Measurements from ENCODE around the gene CTDSPL.

The CTDSPL gene

GRCh38 chr3:37902674-37903073 lies 41.0 kb downstream of the CTDSPL start:
- Histone ChIP-seq H3K36me3 (ENCODE audit: control insufficient read depth, insufficient read depth, low read length) (no peaks in the 10 kb centered on the region), H3K27me3 (ENCODE audit: insufficient read depth, low read length, poor library complexity) (no peaks in the 10 kb centered on the region), H4K8ac (ENCODE audit: low read depth, low read length) (no peak overlapping the region), H3K79me1 (ENCODE audit: low read length) (peaks cover 2% of the 10 kb centered on the region), H3K4me1 (ENCODE audit: control insufficient read depth, low read depth, low read length) (peaks cover 6% of the 10 kb centered on the region), H3K23ac (ENCODE audit: low read length) (no peak overlapping the region), H3K56ac (ENCODE audit: low read length) (no peak overlapping the region), H3K9ac (ENCODE audit: low read length) (no peak overlapping the region), H2BK15ac (replicated peaks; ENCODE audit: low read depth) (no peak overlapping the region), H4K5ac (ENCODE audit: low read length) (no peak overlapping the region), H2AK5ac (ENCODE audit: low read length) (no peak overlapping the region), H3K4me2 (ENCODE audit: low read length) (no peak overlapping the region), H3K18ac (ENCODE audit: low read length) (no peak overlapping the region), H2BK5ac (ENCODE audit: low read length) (no peak overlapping the region), H3K27ac (ENCODE audit: low read depth, low read length) (no peak overlapping the region), H3K4ac (ENCODE audit: low read depth, low read length) (no peak overlapping the region), H2BK120ac (ENCODE audit: low read depth, low read length) (no peak overlapping the region), H3K79me2 (ENCODE audit: control insufficient read depth, insufficient read depth, low read length) (no peaks in the 10 kb centered on the region), H3K4me3 (ENCODE audit: low read length) (no peak overlapping the region)
- no peak for DNase-seq
- WGBS (ENCODE audit: extremely low coverage, insufficient coverage, low lambda C conversion rate) = no CpG with 5 or more reads among the region's 4 CpGs

GRCh38 chr3:37903320-37903719 lies 41.6 kb downstream of the CTDSPL start:
- Histone ChIP-seq H4K5ac (ENCODE audit: low read length) (no peak overlapping the region), H3K4me3 (ENCODE audit: low read length) (no peak overlapping the region), H3K27me3 (ENCODE audit: insufficient read depth, low read length, poor library complexity) (no peaks in the 10 kb centered on the region), H2AK5ac (ENCODE audit: low read length) (no peak overlapping the region), H3K27ac (ENCODE audit: low read depth, low read length) (no peak overlapping the region), H3K36me3 (ENCODE audit: control insufficient read depth, insufficient read depth, low read length) (no peaks in the 10 kb centered on the region), H3K79me1 (ENCODE audit: low read length) (peaks cover 2% of the 10 kb centered on the region), H2BK5ac (ENCODE audit: low read length) (no peak overlapping the region), H3K56ac (ENCODE audit: low read length) (no peak overlapping the region), H4K8ac (ENCODE audit: low read depth, low read length) (no peak overlapping the region), H3K4me2 (ENCODE audit: low read length) (no peak overlapping the region), H2BK120ac (ENCODE audit: low read depth, low read length) (no peak overlapping the region), H3K23ac (ENCODE audit: low read length) (no peak overlapping the region), H3K9ac (ENCODE audit: low read length) (no peak overlapping the region), H3K18ac (ENCODE audit: low read length) (no peak overlapping the region), H3K4ac (ENCODE audit: low read depth, low read length) (no peak overlapping the region), H3K4me1 (ENCODE audit: control insufficient read depth, low read depth, low read length) (peaks cover 6% of the 10 kb centered on the region), H3K79me2 (ENCODE audit: control insufficient read depth, insufficient read depth, low read length) (no peaks in the 10 kb centered on the region), H2BK15ac (replicated peaks; ENCODE audit: low read depth) (no peak overlapping the region)
- WGBS (ENCODE audit: extremely low coverage, insufficient coverage, low lambda C conversion rate) = no CpG with 5 or more reads among the region's 2 CpGs
- DNase-seq = no peak

- no peak overlapping the region for H2AK5ac ChIP-seq (ENCODE audit: low read length)
- DNase-seq = no peak
- no peak overlapping the region for H3K4me3 ChIP-seq (ENCODE audit: low read length)
- H3K9ac ChIP-seq (ENCODE audit: low read length) = no peak overlapping the region
- H3K4me1 ChIP-seq (ENCODE audit: control insufficient read depth, low read depth, low read length) = peaks cover 6% of the 10 kb centered on the region
- H3K27me3 ChIP-seq (ENCODE audit: insufficient read depth, low read length, poor library complexity) = no peaks in the 10 kb centered on the region
- no CpG with 5 or more reads among the region's 3 CpGs for WGBS (ENCODE audit: extremely low coverage, insufficient coverage, low lambda C conversion rate)
- H2BK120ac ChIP-seq (ENCODE audit: low read depth, low read length) = no peak overlapping the region
- H2BK5ac ChIP-seq (ENCODE audit: low read length) = no peak overlapping the region
- no peak overlapping the region for H3K18ac ChIP-seq (ENCODE audit: low read length)
- H3K79me1 ChIP-seq (ENCODE audit: low read length) = peaks cover 2% of the 10 kb centered on the region
- H3K4me2 ChIP-seq (ENCODE audit: low read length) = no peak overlapping the region
- H3K4ac ChIP-seq (ENCODE audit: low read depth, low read length) = peak overlapping the region; percentile 48
- no peak overlapping the region for H4K8ac ChIP-seq (ENCODE audit: low read depth, low read length)
- no peak overlapping the region for H3K23ac ChIP-seq (ENCODE audit: low read length)
- H3K27ac ChIP-seq (ENCODE audit: low read depth, low read length) = no peak overlapping the region
- H4K5ac ChIP-seq (ENCODE audit: low read length) = no peak overlapping the region
- H3K56ac ChIP-seq (ENCODE audit: low read length) = no peak overlapping the region
- no peaks in the 10 kb centered on the region for H3K79me2 ChIP-seq (ENCODE audit: control insufficient read depth, insufficient read depth, low read length)
- H3K36me3 ChIP-seq (ENCODE audit: control insufficient read depth, insufficient read depth, low read length) = no peaks in the 10 kb centered on the region
- no peak overlapping the region for H2BK15ac ChIP-seq (replicated peaks; ENCODE audit: low read depth)
These were observed 42.1 kb downstream of the CTDSPL start for GRCh38 chr3:37903734-37904133.

- H3K4ac ChIP-seq (ENCODE audit: low read depth, low read length) = peak overlapping the region; percentile 56
- H2BK120ac ChIP-seq (ENCODE audit: low read depth, low read length) = no peak overlapping the region
- H3K79me2 ChIP-seq (ENCODE audit: control insufficient read depth, insufficient read depth, low read length) = no peaks in the 10 kb centered on the region
- no peak overlapping the region for H3K23ac ChIP-seq (ENCODE audit: low read length)
- no peak overlapping the region for H3K4me3 ChIP-seq (ENCODE audit: low read length)
- H2BK15ac ChIP-seq (replicated peaks; ENCODE audit: low read depth) = no peak overlapping the region
- H4K5ac ChIP-seq (ENCODE audit: low read length) = no peak overlapping the region
- peaks cover 6% of the 10 kb centered on the region for H3K4me1 ChIP-seq (ENCODE audit: control insufficient read depth, low read depth, low read length)
- no peak overlapping the region for H3K27ac ChIP-seq (ENCODE audit: low read depth, low read length)
- DNase-seq = peak; percentile 45
- no peaks in the 10 kb centered on the region for H3K27me3 ChIP-seq (ENCODE audit: insufficient read depth, low read length, poor library complexity)
- H2AK5ac ChIP-seq (ENCODE audit: low read length) = no peak overlapping the region
- no peaks in the 10 kb centered on the region for H3K36me3 ChIP-seq (ENCODE audit: control insufficient read depth, insufficient read depth, low read length)
- H4K8ac ChIP-seq (ENCODE audit: low read depth, low read length) = no peak overlapping the region
- peak overlapping the region; percentile 1 for H3K56ac ChIP-seq (ENCODE audit: low read length)
- no peak overlapping the region for H3K9ac ChIP-seq (ENCODE audit: low read length)
- peak overlapping the region; percentile 56 for H3K18ac ChIP-seq (ENCODE audit: low read length)
- no CpG with 5 or more reads among the region's 1 CpG for WGBS (ENCODE audit: extremely low coverage, insufficient coverage, low lambda C conversion rate)
- no peak overlapping the region for H3K4me2 ChIP-seq (ENCODE audit: low read length)
- peaks cover 2% of the 10 kb centered on the region for H3K79me1 ChIP-seq (ENCODE audit: low read length)
- no peak overlapping the region for H2BK5ac ChIP-seq (ENCODE audit: low read length)
These were observed 42.9 kb downstream of the CTDSPL start for GRCh38 chr3:37904601-37905000.

GRCh38 chr3:37905346-37905745 lies 43.7 kb downstream of the CTDSPL start:
- Histone ChIP-seq H3K4me2 (ENCODE audit: low read length) (no peak overlapping the region), H3K36me3 (ENCODE audit: control insufficient read depth, insufficient read depth, low read length) (no peaks in the 10 kb centered on the region), H2AK5ac (ENCODE audit: low read length) (no peak overlapping the region), H3K4me1 (ENCODE audit: control insufficient read depth, low read depth, low read length) (peaks cover 6% of the 10 kb centered on the region), H3K27me3 (ENCODE audit: insufficient read depth, low read length, poor library complexity) (no peaks in the 10 kb centered on the region), H3K56ac (ENCODE audit: low read length) (no peak overlapping the region), H4K8ac (ENCODE audit: low read depth, low read length) (no peak overlapping the region), H3K79me1 (ENCODE audit: low read length) (peaks cover 2% of the 10 kb centered on the region), H3K9ac (ENCODE audit: low read length) (no peak overlapping the region), H2BK5ac (ENCODE audit: low read length) (no peak overlapping the region), H3K4ac (ENCODE audit: low read depth, low read length) (no peak overlapping the region), H2BK120ac (ENCODE audit: low read depth, low read length) (no peak overlapping the region), H3K18ac (ENCODE audit: low read length) (no peak overlapping the region), H3K23ac (ENCODE audit: low read length) (no peak overlapping the region), H3K27ac (ENCODE audit: low read depth, low read length) (no peak overlapping the region), H3K4me3 (ENCODE audit: low read length) (no peak overlapping the region), H3K79me2 (ENCODE audit: control insufficient read depth, insufficient read depth, low read length) (no peaks in the 10 kb centered on the region), H2BK15ac (replicated peaks; ENCODE audit: low read depth) (peak overlapping the region; percentile 23), H4K5ac (ENCODE audit: low read length) (no peak overlapping the region)
- DNase-seq = no peak
- no CpG with 5 or more reads among the region's 1 CpG for WGBS (ENCODE audit: extremely low coverage, insufficient coverage, low lambda C conversion rate)

- WGBS (ENCODE audit: extremely low coverage, insufficient coverage, low lambda C conversion rate) = no CpG with 5 or more reads among the region's 8 CpGs
These were observed 44.5 kb downstream of the CTDSPL start for GRCh38 chr3:37905987-37906674.

More at GRCh38 chr3:37905987-37906674, 44.5 kb downstream of the CTDSPL start:
- DNase-seq = no peak
- Histone ChIP-seq H3K79me1 (ENCODE audit: low read length) (peaks cover 2% of the 10 kb centered on the region), H2BK5ac (ENCODE audit: low read length) (no peak overlapping the region), H3K23ac (ENCODE audit: low read length) (no peak overlapping the region), H3K4me1 (ENCODE audit: control insufficient read depth, low read depth, low read length) (peaks cover 6% of the 10 kb centered on the region), H2AK5ac (ENCODE audit: low read length) (no peak overlapping the region), H4K8ac (ENCODE audit: low read depth, low read length) (no peak overlapping the region), H2BK120ac (ENCODE audit: low read depth, low read length) (no peak overlapping the region), H2BK15ac (replicated peaks; ENCODE audit: low read depth) (no peak overlapping the region), H3K36me3 (ENCODE audit: control insufficient read depth, insufficient read depth, low read length) (no peaks in the 10 kb centered on the region), H3K27ac (ENCODE audit: low read depth, low read length) (no peak overlapping the region), H4K5ac (ENCODE audit: low read length) (no peak overlapping the region), H3K18ac (ENCODE audit: low read length) (no peak overlapping the region), H3K4ac (ENCODE audit: low read depth, low read length) (no peak overlapping the region), H3K4me3 (ENCODE audit: low read length) (no peak overlapping the region), H3K79me2 (ENCODE audit: control insufficient read depth, insufficient read depth, low read length) (no peaks in the 10 kb centered on the region), H3K9ac (ENCODE audit: low read length) (no peak overlapping the region), H3K4me2 (ENCODE audit: low read length) (no peak overlapping the region), H3K27me3 (ENCODE audit: insufficient read depth, low read length, poor library complexity) (no peaks in the 10 kb centered on the region), H3K56ac (ENCODE audit: low read length) (no peak overlapping the region)
